HG03175 (cell line): ENCODE measurements around the gene PHKG2.

Experiments
- ATAC-seq: cut with Tn5 transposase; IDR thresholded peaks from one replicate; pipeline ENCODE4 v1.9.1; 2021; ENCODE audit warnings: mild to moderate bottlenecking, moderate library complexity; ENCODE audit not compliant: unreplicated experiment

PHKG2 gene

GRCh38 chr16:30793508-30794069, 45.4 kb downstream of the PHKG2 start:
- ATAC-seq = no peak

- ATAC-seq = no peak
These were observed 46.4 kb downstream of the PHKG2 start for GRCh38 chr16:30794634-30795033.

GRCh38 chr16:30797670-30798309, 49.6 kb downstream of the PHKG2 start:
- no peak for ATAC-seq
